ENCODE measurements around the gene MGMT. TPM values are rescaled to one million over a fixed set of nuclear protein-coding genes. Genes with fewer than 3 reads are reported as not detected.

MGMT gene
- total RNA-seq, 1 experiment from 2014 or later = 21.2 TPM

DNA sequence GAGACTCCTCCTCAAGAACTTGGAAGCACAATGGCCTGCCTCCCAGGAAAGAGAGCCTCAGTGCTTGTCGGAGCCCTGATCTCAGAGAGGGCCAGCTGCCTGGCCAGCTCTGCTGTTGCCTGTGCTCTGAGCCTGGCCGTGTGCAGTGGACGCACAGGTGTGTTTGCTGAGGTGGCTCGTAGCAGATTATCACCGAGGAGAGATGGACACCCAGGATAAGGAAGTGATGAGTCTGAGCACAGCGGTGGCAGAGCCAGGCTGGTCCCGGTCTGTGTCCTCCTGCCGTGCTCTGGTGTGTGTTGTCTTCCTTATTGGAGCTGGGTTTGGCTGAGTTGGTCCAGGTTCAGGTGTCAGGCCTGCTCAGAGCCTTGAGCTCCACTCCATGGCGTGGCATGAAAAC is 288.6 kb downstream of the MGMT start:
- H3K4me2 ChIP-seq = no peak overlapping the region
- H4K20me1 ChIP-seq (ENCODE audit: insufficient read depth) = no peaks in the 10 kb centered on the region
- no peaks in the 10 kb centered on the region for H3K79me2 ChIP-seq (ENCODE audit: low read depth)
- no peaks in the 10 kb centered on the region for H3K36me3 ChIP-seq (ENCODE audit: low read depth)
- no peaks in the 10 kb centered on the region for H3K9me3 ChIP-seq (ENCODE audit: insufficient read depth, low read depth)
- H3K4me3 ChIP-seq = no peak overlapping the region
- TF ChIP-seq EZH2 (IDR thresholded peaks at IDR 0.05; ENCODE audit: low read depth) (no peak), CTCF (conservative IDR thresholded peaks at IDR 0.05) (no peak)
- POLR2A ChIA-PET (ENCODE audit: unreplicated experiment) = no interaction called here
- no peak overlapping the region for H3K27ac ChIP-seq
- no peak overlapping the region for H2AFZ ChIP-seq
- intact Hi-C loops (cut with micrococcal nuclease; ENCODE audit: unreplicated experiment) = no loop called here
- no peaks in the 10 kb centered on the region for H3K27me3 ChIP-seq (ENCODE audit: insufficient read depth, low read depth)
- no peaks in the 10 kb centered on the region for H3F3A ChIP-seq (ENCODE audit: insufficient read depth, low read depth)
- no TSS peak for BruUV-seq (replicated peaks)
- no peaks in the 10 kb centered on the region; the same call in 1 of the 2 replicates for H3K9me2 ChIP-seq (ENCODE audit: insufficient read depth)
- CTCF ChIA-PET = no interaction called here
- H3K4me1 ChIP-seq (replicated peaks; ENCODE audit: insufficient read depth) = no peaks in the 10 kb centered on the region
- DNase-seq = no peak

DNA sequence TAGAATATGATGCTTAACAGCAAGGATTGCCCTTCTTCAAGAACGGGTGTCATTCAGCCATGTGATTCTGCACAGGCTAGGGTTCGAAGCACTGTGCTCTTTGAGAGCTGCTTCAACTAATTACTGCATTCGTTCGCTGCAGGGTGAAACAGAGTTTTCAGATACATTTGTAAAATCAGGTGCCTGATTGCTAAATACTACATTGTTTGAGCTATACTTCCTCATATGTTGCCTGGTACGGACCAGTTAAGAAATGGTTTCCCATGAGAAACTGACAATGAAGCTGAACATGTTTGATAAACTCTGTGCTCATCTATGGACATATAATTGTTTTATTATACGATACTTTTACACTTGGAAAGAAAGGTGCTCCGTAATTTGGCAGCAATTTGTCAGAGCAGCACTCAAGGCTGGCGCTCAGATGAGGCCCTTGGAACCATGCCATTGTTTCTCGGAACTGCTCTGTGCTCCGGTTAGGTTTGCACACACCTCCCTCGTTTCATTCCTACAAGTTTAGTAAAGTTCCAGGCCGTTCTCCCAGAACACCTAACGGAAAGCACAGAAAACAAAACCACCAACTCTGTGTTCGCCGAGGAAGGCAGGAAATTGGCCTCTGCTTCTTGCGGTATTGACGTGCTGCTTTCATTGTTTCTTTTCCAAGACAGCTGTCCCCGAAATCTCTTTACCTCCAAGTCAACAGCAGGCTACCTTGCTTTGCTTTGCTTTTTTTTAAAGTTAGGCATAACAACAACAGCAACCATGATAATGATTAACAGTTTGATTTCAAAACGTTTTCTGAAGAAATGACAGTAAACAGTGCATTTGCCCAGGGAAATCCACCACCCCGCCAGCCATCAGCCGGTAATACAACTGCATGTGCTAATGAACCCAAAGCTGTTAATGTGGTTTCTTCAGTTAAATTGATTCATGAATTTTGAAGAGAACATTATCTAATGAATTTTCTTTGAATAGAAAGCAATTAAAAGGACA is 290.2 kb downstream of the MGMT start:
- CTCF ChIA-PET = no interaction called here
- H3K36me3 ChIP-seq (ENCODE audit: low read depth) = no peaks in the 10 kb centered on the region
- no peaks in the 10 kb centered on the region for H3K4me1 ChIP-seq (replicated peaks; ENCODE audit: insufficient read depth)
- BruUV-seq (replicated peaks) = no TSS peak
- no peaks in the 10 kb centered on the region for H3K9me3 ChIP-seq (ENCODE audit: insufficient read depth, low read depth)
- no peak overlapping the region for H3K4me2 ChIP-seq
- H2AFZ ChIP-seq = no peak overlapping the region
- H3K4me3 ChIP-seq = no peak overlapping the region
- POLR2A ChIA-PET (ENCODE audit: unreplicated experiment) = no interaction called here
- H4K20me1 ChIP-seq (ENCODE audit: insufficient read depth) = no peaks in the 10 kb centered on the region
- no peaks in the 10 kb centered on the region for H3K79me2 ChIP-seq (ENCODE audit: low read depth)
- TF ChIP-seq CTCF (conservative IDR thresholded peaks at IDR 0.05) = no peak
- no peak for TF ChIP-seq EZH2 (IDR thresholded peaks at IDR 0.05; ENCODE audit: low read depth)
- no peaks in the 10 kb centered on the region; the same call in 1 of the 2 replicates for H3K9me2 ChIP-seq (ENCODE audit: insufficient read depth)
- intact Hi-C loops (cut with micrococcal nuclease; ENCODE audit: unreplicated experiment) = no loop called here
- no peak for DNase-seq
- no peak overlapping the region for H3K27ac ChIP-seq
- no peaks in the 10 kb centered on the region for H3K27me3 ChIP-seq (ENCODE audit: insufficient read depth, low read depth)
- no peaks in the 10 kb centered on the region for H3F3A ChIP-seq (ENCODE audit: insufficient read depth, low read depth)

GRCh38 chr10:129758207-129759021 is 291.4 kb downstream of the MGMT start:
- ChIA-PET POLR2A (ENCODE audit: unreplicated experiment) (no interaction called here), CTCF (no interaction called here)
- no peak overlapping the region for H3K4me3 ChIP-seq
- H3F3A ChIP-seq (ENCODE audit: insufficient read depth, low read depth) = no peaks in the 10 kb centered on the region
- no peaks in the 10 kb centered on the region for H3K4me1 ChIP-seq (replicated peaks; ENCODE audit: insufficient read depth)
- no peak overlapping the region for H3K27ac ChIP-seq
- BruUV-seq (replicated peaks) = no TSS peak
- no peaks in the 10 kb centered on the region for H3K79me2 ChIP-seq (ENCODE audit: low read depth)
- H3K36me3 ChIP-seq (ENCODE audit: low read depth) = no peaks in the 10 kb centered on the region
- H3K4me2 ChIP-seq = no peak overlapping the region
- H3K9me2 ChIP-seq (ENCODE audit: insufficient read depth) = no peaks in the 10 kb centered on the region
- DNase-seq = no peak
- H3K27me3 ChIP-seq (ENCODE audit: insufficient read depth, low read depth) = no peaks in the 10 kb centered on the region
- H2AFZ ChIP-seq = no peak overlapping the region
- no peaks in the 10 kb centered on the region for H3K9me3 ChIP-seq (ENCODE audit: insufficient read depth, low read depth)
- intact Hi-C loops (cut with micrococcal nuclease; ENCODE audit: unreplicated experiment) = no loop called here
- no peak for TF ChIP-seq EZH2 (IDR thresholded peaks at IDR 0.05; ENCODE audit: low read depth)
- no peak for TF ChIP-seq CTCF (conservative IDR thresholded peaks at IDR 0.05)
- H4K20me1 ChIP-seq (ENCODE audit: insufficient read depth) = no peaks in the 10 kb centered on the region

Data from PC-9 (cell line).